ENCODE results near the gene SLC25A25. TPM values are rescaled to one million over a fixed set of nuclear protein-coding genes. Genes with fewer than 3 reads are reported as not detected.

Gene SLC25A25
- total and polyA plus RNA-seq, 11 donors, result 1.7 to 15.1 (median 6.7) TPM

DNA sequence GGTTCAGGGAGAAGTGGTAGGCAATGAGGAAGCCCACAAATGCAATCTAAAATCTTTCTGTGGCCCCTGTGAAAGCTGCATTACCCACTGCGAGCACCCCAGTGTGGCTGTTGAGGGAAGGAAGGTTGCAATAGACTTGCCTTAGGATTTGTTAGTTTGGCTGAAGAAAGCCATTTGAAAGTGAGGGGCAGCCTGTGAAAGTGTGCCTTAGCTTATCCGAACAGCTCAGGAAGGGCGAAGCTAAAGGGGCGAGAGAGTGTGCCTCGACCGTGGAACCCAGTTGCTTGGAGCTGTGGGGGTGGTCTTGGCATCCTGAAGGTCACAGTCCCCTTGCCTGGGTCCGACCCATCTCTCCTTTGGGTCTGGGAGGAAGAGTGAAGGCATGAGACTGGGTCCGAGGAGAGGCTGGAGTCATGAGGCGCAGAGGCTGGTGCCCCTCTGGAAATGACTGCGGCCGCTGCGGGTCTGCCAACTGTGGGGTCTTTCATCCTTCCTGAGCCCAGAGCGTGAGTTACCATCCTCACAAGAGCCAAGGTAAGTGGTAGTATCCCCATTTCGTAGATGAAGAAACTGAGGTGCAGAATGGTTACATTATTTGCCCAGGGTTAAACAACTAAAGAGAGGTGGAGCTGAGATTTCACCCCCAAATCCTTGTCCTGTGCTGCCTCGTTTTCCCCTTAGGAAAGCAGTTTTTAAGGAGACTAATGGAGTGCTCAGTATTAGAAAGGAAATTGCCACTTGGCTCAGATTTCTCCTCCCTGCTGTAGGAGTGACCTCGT lies 24.4 kb downstream of the SLC25A25 start:
- 80 to 89% (median 85%) methylated on average over 15 to 16 of the region's 16 CpGs for WGBS, 4 donors
- Histone ChIP-seq H3K4me1 (peaks cover 8 to 80% (median 40%) of the 10 kb centered on the region in 12 donors), H3K4me3 (no peak overlapping the region), H3K27me3 (no peaks in the 10 kb centered on the region), H3K36me3 (no peaks in the 10 kb centered on the region), H3K9me3 (no peaks in the 10 kb centered on the region), H3K27ac (peak overlapping the region in 4 of 12 donors; percentile 18 to 96 (median 62))
- intact Hi-C loops (cut with DNase I), result no loop called here
- no peak for ATAC-seq
- TF ChIP-seq CTCF (IDR thresholded peaks at IDR 0.05) (no peak), POLR2A (IDR thresholded peaks at IDR 0.05) (no peak)
- DNase-seq, result peak in 1 of 5 donors; percentile 44

- 57 to 71% (median 68%) methylated on average over 4 of the region's 4 CpGs for WGBS, 4 donors
- ATAC-seq (no peak), DNase-seq (no peak)
- Histone ChIP-seq H3K27me3 (no peaks in the 10 kb centered on the region), H3K4me3 (no peak overlapping the region), H3K36me3 (no peaks in the 10 kb centered on the region), H3K9me3 (no peaks in the 10 kb centered on the region), H3K4me1 (peaks cover 12 to 85% (median 45%) of the 10 kb centered on the region in 12 donors), H3K27ac (peak overlapping the region in 9 of 12 donors; percentile 71 to 96 (median 82))
- intact Hi-C loops (cut with DNase I), result no loop called here
- TF ChIP-seq CTCF (IDR thresholded peaks at IDR 0.05), result no peak
- TF ChIP-seq POLR2A (IDR thresholded peaks at IDR 0.05), result no peak
These were observed 25.0 kb downstream of the SLC25A25 start for GRCh38 chr9:128093011-128093410.

- Histone ChIP-seq H3K4me1 (peaks cover 15 to 89% (median 54%) of the 10 kb centered on the region in 12 donors), H3K9me3 (no peaks in the 10 kb centered on the region), H3K36me3 (no peaks in the 10 kb centered on the region), H3K4me3 (peak overlapping the region in 10 of 12 donors; percentile 4 to 41 (median 27)), H3K27me3 (no peaks in the 10 kb centered on the region), H3K27ac (peak overlapping the region; percentile 48 to 96 (median 80))
- DNase-seq (peak; percentile 90 to 95 (median 94)), ATAC-seq (peak; percentile 81 to 86 (median 84))
- WGBS, 4 donors, result 8 to 16% (median 12%) methylated on average over 8 of the region's 8 CpGs
- TF ChIP-seq CTCF (IDR thresholded peaks at IDR 0.05), result no peak
- peak; percentile 87 to 92 for TF ChIP-seq POLR2A (IDR thresholded peaks at IDR 0.05)
- intact Hi-C loops (cut with DNase I), result loop anchor here in 1 of 10 donors (2.0 kb wide), 1 partner anchor 26 kb away; the partner anchor contains the start of gene SLC25A25
These were observed 26.3 kb downstream of the SLC25A25 start for GRCh38 chr9:128094166-128094949.
